Tibial nerve (tissue), 3 donors: ENCODE measurements around the gene LYRM9.
"Not testable (repeated sequence)": the region's sequence is repeated elsewhere in the genome, so short reads cannot be mapped to it uniquely, and the experiment has no call there.

ENCODE experiments used
- POLR2A ChIP-seq, 2 donors: fragments of 450-650 bp; IDR thresholded peaks; one replicate each; pipeline ENCODE4 v1.6.1; 2017; ENCODE audit warnings: antibody characterized with exemption in 2 of 2, mild to moderate bottlenecking in 2 of 2, moderate library complexity in 2 of 2
- TF ChIP-seq, protein P1 (sequence below), 5 experiments: fragments of 200-600 bp in 3 of 5; fragments of 450-650 bp in 2 of 5; sonication (generic) in 3 of 5; IDR thresholded peaks; one replicate each; pipeline ENCODE4 v1.5.1; 2016 to 2019; ENCODE audit warnings: antibody characterized with exemption in 5 of 5, mild to moderate bottlenecking in 3 of 5, moderate library complexity in 2 of 5

DNA sequence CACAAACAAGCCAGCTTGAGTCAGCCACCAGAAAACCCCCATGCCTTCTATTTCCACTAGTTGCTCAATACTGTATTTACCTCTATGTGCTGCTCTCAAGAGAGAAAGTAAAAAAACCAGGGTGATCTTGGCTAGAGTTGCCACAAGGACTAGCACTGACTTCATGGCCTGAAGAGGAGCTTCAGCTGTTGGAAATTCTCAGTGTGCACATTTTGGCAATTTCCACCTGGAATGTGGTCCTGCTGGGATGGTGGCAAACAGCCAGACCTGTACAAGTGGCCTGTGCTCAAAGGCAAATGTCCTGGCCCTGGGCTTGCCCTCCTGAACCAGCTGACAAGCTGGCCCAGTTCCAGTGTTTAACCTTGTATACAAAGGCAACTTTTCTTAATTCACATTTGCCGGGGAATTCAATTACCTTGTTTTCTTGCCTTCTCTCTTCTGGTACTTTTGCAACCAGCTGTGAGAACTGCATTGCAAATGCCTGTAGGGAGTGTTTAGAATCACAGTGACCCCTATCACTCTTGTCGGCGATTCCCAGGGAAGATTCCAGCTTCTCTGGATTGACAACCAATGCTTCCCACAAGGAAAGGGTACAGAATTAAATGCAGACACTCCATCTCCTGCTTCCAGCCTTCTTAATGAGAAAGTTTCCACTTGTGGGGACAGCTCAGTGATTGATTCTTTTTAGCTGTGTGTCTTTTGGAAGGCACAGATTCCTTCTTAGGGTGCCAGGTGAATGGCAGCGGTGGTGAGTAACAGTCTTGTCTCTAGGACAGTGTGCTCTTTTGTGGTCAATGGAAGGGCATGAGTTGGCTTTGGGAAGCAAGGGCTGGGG lies 53.4 kb downstream of the LYRM9 start:
- TF ChIP-seq, protein P1, sequence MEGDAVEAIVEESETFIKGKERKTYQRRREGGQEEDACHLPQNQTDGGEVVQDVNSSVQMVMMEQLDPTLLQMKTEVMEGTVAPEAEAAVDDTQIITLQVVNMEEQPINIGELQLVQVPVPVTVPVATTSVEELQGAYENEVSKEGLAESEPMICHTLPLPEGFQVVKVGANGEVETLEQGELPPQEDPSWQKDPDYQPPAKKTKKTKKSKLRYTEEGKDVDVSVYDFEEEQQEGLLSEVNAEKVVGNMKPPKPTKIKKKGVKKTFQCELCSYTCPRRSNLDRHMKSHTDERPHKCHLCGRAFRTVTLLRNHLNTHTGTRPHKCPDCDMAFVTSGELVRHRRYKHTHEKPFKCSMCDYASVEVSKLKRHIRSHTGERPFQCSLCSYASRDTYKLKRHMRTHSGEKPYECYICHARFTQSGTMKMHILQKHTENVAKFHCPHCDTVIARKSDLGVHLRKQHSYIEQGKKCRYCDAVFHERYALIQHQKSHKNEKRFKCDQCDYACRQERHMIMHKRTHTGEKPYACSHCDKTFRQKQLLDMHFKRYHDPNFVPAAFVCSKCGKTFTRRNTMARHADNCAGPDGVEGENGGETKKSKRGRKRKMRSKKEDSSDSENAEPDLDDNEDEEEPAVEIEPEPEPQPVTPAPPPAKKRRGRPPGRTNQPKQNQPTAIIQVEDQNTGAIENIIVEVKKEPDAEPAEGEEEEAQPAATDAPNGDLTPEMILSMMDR (IDR thresholded peaks at IDR 0.05), result not testable (repeated sequence)
- not testable (repeated sequence) for TF ChIP-seq POLR2A (IDR thresholded peaks at IDR 0.05)
